K562 (cell line): ENCODE results near the gene IL20. TPM values are rescaled to one million over a fixed set of nuclear protein-coding genes. Genes with fewer than 3 reads are reported as not detected.

Source experiments
- ATAC-seq: fragments of 200-7000 bp; cut with Tn5 transposase; 3 replicates; pipeline ENCODE4 v1.9.1; 2020; ENCODE audit warnings: moderate library complexity
- BruUV-seq: library from RNA; stranded (reverse); fragments of 400-500 nt; replicated peaks from 2 replicates; lab custom pipeline; 2021; lab: Mats Ljungman, UMichigan
- CTCF ChIA-PET: fragments of 300-600 bp; formaldehyde crosslinking; extraction: SDS; loops from one replicate; lab custom pipeline; 2021; ENCODE audit warnings: low intra/inter-chr PET ratio; lab: Yijun Ruan, JAX
- POLR2A ChIA-PET: fragments of 300-600, 350-650 bp; sonication (Branson Sonifier 250); formaldehyde crosslinking; extraction: SDS; loops from one replicate; lab custom pipeline; 2021; ENCODE audit warnings: antibody characterized with exemption, inconsistent platforms; lab: Yijun Ruan, JAX
- DNase-seq, 4 experiments: peaks; one replicate each; pipeline versions ENCODE4 v3.0.0 to v3.0.0-alpha.2; 2011 to 2018; ENCODE audit warnings: low spot score in 3 of 4, mixed read lengths in 3 of 4; ENCODE audit errors: extremely low read depth in 1 of 4
- FAIRE-seq: peaks from 2 replicates; lab custom pipeline; 2011; peaks lifted over from hg19 to GRCh38; lab: Jason Lieb, UNC
- H2AFZ ChIP-seq: 2 replicates; pipeline ENCODE4 v1.6.0; 2011; ENCODE audit warnings: low read depth, low read length, control low read depth, inconsistent platforms
- H3K27ac ChIP-seq: fragments of 200-600 bp; 3 replicates; pipeline ENCODE4 v1.8.0; 2011; ENCODE audit warnings: low read depth, mild to moderate bottlenecking, control low read depth, inconsistent platforms, low read length, moderate library complexity, mixed read lengths; ENCODE audit errors: extremely low read depth
- H3K27me3 ChIP-seq, 2 experiments: fragments of 300-600 bp in 1 of 2; 2 replicates in 1 of 2; 3 replicates in 1 of 2; pipeline versions ENCODE4 v1.6.0 to v1.8.0; 2011; ENCODE audit warnings: inconsistent platforms in 2 of 2, low read length in 2 of 2, mild to moderate bottlenecking in 1 of 2, mixed read lengths in 1 of 2, moderate library complexity in 1 of 2; ENCODE audit not compliant: control insufficient read depth in 2 of 2, insufficient read depth in 2 of 2
- H3K36me3 ChIP-seq: fragments of 300-600 bp; 3 replicates; pipeline ENCODE4 v1.8.0; 2011; ENCODE audit warnings: mild to moderate bottlenecking, low read length, inconsistent platforms; ENCODE audit not compliant: control insufficient read depth, insufficient read depth
- H3K4me1 ChIP-seq, 2 experiments: fragments of 200-600 bp in 1 of 2; replicated peaks in 1 of 2; 2 replicates in 1 of 2; 3 replicates in 1 of 2; pipeline versions ENCODE4 v1.5.1 to v1.8.0; 2011; ENCODE audit warnings: inconsistent platforms in 2 of 2, low read length in 2 of 2, mild to moderate bottlenecking in 1 of 2, mixed read lengths in 1 of 2, moderate library complexity in 1 of 2; ENCODE audit not compliant: control insufficient read depth in 2 of 2, insufficient read depth in 2 of 2
- H3K4me2 ChIP-seq: 2 replicates; pipeline ENCODE4 v1.6.1; 2011; ENCODE audit warnings: low read length, control low read depth, inconsistent platforms, mixed read lengths; ENCODE audit not compliant: insufficient read depth
- H3K4me3 ChIP-seq: fragments of 200-600 bp; sonication (generic), shearing (Covaris generic); 2 replicates; pipeline ENCODE4 v1.5.1; 2016; ENCODE audit warnings: control low read depth, inconsistent platforms
- H3K79me2 ChIP-seq: fragments of 200-600 bp; 3 replicates; pipeline ENCODE4 v1.8.0; 2011; ENCODE audit warnings: low read length, inconsistent platforms; ENCODE audit not compliant: control insufficient read depth, insufficient read depth
- H3K9ac ChIP-seq, 2 experiments: 2 replicates each; pipeline versions ENCODE4 v1.6.0 to v1.6.1; 2011; ENCODE audit warnings: low read depth in 2 of 2, low read length in 2 of 2, control low read depth in 1 of 2, inconsistent platforms in 1 of 2, mild to moderate bottlenecking in 1 of 2, mixed read lengths in 1 of 2; ENCODE audit not compliant: insufficient read depth in 1 of 2
- H3K9me1 ChIP-seq: one replicate; pipeline ENCODE4 v1.6.0; 2011; ENCODE audit warnings: inconsistent platforms, mild to moderate bottlenecking, low read length, moderate library complexity; ENCODE audit not compliant: control insufficient read depth, insufficient read depth
- H3K9me3 ChIP-seq: replicated peaks from 2 replicates; pipeline ENCODE4 v1.5.1; 2011; ENCODE audit warnings: low read depth, low read length, inconsistent platforms; ENCODE audit not compliant: control insufficient read depth, insufficient read depth
- H4K20me1 ChIP-seq: replicated peaks from 2 replicates; pipeline ENCODE4 v1.6.1; 2011; ENCODE audit warnings: low read length, inconsistent platforms, mixed read lengths; ENCODE audit not compliant: control insufficient read depth, insufficient read depth
- GATAD2A ChIP-seq: fragments of 450-650 bp; IDR thresholded peaks from 2 replicates; pipeline ENCODE4 v1.6.1; 2017
- JUND ChIP-seq, 2 experiments: IDR thresholded peaks; 2 replicates in 1 of 2; 3 replicates in 1 of 2; pipeline ENCODE4 v1.6.1; 2011; ENCODE audit warnings: borderline replicate concordance in 2 of 2, low read depth in 2 of 2, low read length in 2 of 2, improper control_type of control experiment in 1 of 2, missing biosample characterization in 1 of 2, missing genetic modification characterization in 1 of 2, missing genetic modification reagents in 1 of 2
- MYBL2 ChIP-seq, 2 experiments: fragments of 450-650 bp in 1 of 2; sonication (generic) in 1 of 2; formaldehyde crosslinking in 1 of 2; IDR thresholded peaks; 2 replicates each; pipeline versions ENCODE4 v1.6.1 to v1.8.1; 2017 to 2022; ENCODE audit warnings: borderline replicate concordance in 1 of 2, inconsistent platforms in 1 of 2, low read depth in 1 of 2, mild to moderate bottlenecking in 1 of 2, missing genetic modification reagents in 1 of 2, moderate library complexity in 1 of 2
- NR3C1 ChIP-seq: sonication (generic); formaldehyde crosslinking; IDR thresholded peaks from 2 replicates; pipeline ENCODE4 v1.8.1; 2022; ENCODE audit warnings: missing genetic modification reagents
- PCBP2 ChIP-seq: fragments of 200-400 bp; formaldehyde crosslinking; IDR thresholded peaks from 2 replicates; pipeline ENCODE4 v1.6.1; 2018; ENCODE audit warnings: low read length, low read depth, mild to moderate bottlenecking, moderate library complexity; ENCODE audit not compliant: poor library complexity, severe bottlenecking
- SMARCE1 ChIP-seq: fragments of 450-650 bp; IDR thresholded peaks from 2 replicates; pipeline ENCODE4 v1.7.1; 2016; ENCODE audit warnings: mild to moderate bottlenecking
- SNIP1 ChIP-seq: fragments of 450-650 bp; IDR thresholded peaks from 2 replicates; pipeline ENCODE4 v1.7.1; 2017; ENCODE audit warnings: low read depth, mild to moderate bottlenecking
- ZNF551 ChIP-seq: fragments of 250-450 bp; sonication (Bioruptor Pico); IDR thresholded peaks from 2 replicates; pipeline ENCODE4 v1.5.0; 2021; ENCODE audit warnings: mild to moderate bottlenecking, moderate library complexity
- WGBS: fragments of 100-300 bp; shearing (Covaris generic); methylation state at CpG from one replicate; pipeline ENCODE4 v1.1.6; 2016; ENCODE audit warnings: low coverage, mixed read lengths; ENCODE audit not compliant: insufficient coverage; ENCODE audit errors: missing lambda C conversion rate; 5-methylcytosine and 5-hydroxymethylcytosine counted together
- in situ Hi-C: fragments of 300-500 bp; cut with MboI; formaldehyde crosslinking; loops from 4 replicates; pipeline ENCODE4 v1.15.0; 2018; ENCODE audit warnings: inconsistent platforms, mixed read lengths
- intact Hi-C: fragments of 100-400 bp; cut with micrococcal nuclease; formaldehyde crosslinking; loops from 2 replicates; pipeline ENCODE4 v1.14.2; 2022
- polyA plus RNA-seq, 8 experiments: library from polyadenylated mRNA; depleted of rRNA in 4 of 8; stranded (reverse) in 5 of 8; unstranded in 3 of 8; fragments of >200 nt; fragmentation: Nextera tagmentation in 2 of 8; fragmentation: Illumina TruSeq in 1 of 8; extraction: Ambion mirVana in 2 of 8; extraction: Trizol in 1 of 8; gene quantifications; 2 replicates each; pipeline versions ENCODE4 v1.2.1 to v1.2.3, GENCODE V29; 2011 to 2014; ENCODE audit warnings: inconsistent platforms in 1 of 8, missing spikeins in 1 of 8
- total RNA-seq, 7 experiments: library from RNA; depleted of rRNA in 6 of 7; stranded (reverse); fragments of >200 nt in 6 of 7; fragmentation: Illumina TruSeq in 2 of 7; extraction: Trizol in 2 of 7; gene quantifications; 2 replicates each; pipeline versions ENCODE4 v1.2.1 to v1.2.3, GENCODE V29; 2011 to 2021; ENCODE audit warnings: low replicate concordance in 1 of 7
- TF ChIP-seq, protein P1 (sequence below): fragments of 250-450 bp; sonication (Bioruptor Pico); IDR thresholded peaks from 2 replicates; pipeline ENCODE4 v1.5.1; 2021; ENCODE audit warnings: mild to moderate bottlenecking

The IL20 gene
- total and polyA plus RNA-seq, 9 of the 15 experiments (the other 6 are each of a cell fraction or from before 2014, with no cell fraction given) = not detected

DNA sequence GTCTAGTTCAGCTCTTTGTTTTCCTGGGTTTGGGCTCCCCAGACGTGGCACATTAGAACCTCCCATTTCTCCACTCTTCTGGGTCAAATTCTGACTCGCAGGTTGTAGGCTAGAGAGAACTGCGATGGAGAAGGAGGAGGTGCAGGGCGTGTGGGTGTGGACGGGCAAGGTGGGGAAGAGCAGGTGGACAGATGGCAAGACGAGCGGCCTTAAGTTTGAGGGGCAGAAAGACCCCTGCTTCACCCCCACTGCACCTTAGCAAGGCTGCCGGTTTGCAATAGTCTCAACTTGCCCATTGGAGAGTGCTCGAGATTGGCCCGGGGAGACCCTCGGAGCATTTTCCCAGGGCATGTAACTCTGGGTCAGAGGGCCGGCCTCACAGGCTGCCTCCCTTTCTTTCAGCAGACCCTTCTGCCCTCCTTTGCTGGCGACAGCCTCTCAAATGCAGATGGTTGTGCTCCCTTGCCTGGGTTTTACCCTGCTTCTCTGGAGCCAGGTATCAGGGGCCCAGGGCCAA lies 33.5 kb downstream of the IL20 start:
- WGBS = 1% methylated on average over 13 of the region's 13 CpGs
- H3K9me1 ChIP-seq = no peaks in the 10 kb centered on the region
- H3K9me3 ChIP-seq = no peaks in the 10 kb centered on the region
- no peak overlapping the region for H3K27ac ChIP-seq
- H3K36me3 ChIP-seq = no peaks in the 10 kb centered on the region
- TF ChIP-seq SMARCE1 = no peak
- TF ChIP-seq PCBP2 = no peak
- no peak for TF ChIP-seq GATAD2A
- TF ChIP-seq SNIP1 = no peak
- TF ChIP-seq ZNF551 (CRISPR knock-in tag) = no peak
- TF ChIP-seq MYBL2 (IDR thresholded peaks at IDR 0.05; ENCODE audit: low read depth) = no peak
- no peak for TF ChIP-seq MYBL2 (CRISPR knock-in tag; IDR thresholded peaks at IDR 0.05; ENCODE audit: borderline replicate concordance)
- TF ChIP-seq JUND (IDR thresholded peaks at IDR 0.05; ENCODE audit: borderline replicate concordance, low read depth, low read length) = no peak
- no peak for TF ChIP-seq JUND (tag; IDR thresholded peaks at IDR 0.05; ENCODE audit: borderline replicate concordance, low read depth, low read length)
- no peak for TF ChIP-seq NR3C1 (CRISPR knock-in tag)
- TF ChIP-seq, protein P1, sequence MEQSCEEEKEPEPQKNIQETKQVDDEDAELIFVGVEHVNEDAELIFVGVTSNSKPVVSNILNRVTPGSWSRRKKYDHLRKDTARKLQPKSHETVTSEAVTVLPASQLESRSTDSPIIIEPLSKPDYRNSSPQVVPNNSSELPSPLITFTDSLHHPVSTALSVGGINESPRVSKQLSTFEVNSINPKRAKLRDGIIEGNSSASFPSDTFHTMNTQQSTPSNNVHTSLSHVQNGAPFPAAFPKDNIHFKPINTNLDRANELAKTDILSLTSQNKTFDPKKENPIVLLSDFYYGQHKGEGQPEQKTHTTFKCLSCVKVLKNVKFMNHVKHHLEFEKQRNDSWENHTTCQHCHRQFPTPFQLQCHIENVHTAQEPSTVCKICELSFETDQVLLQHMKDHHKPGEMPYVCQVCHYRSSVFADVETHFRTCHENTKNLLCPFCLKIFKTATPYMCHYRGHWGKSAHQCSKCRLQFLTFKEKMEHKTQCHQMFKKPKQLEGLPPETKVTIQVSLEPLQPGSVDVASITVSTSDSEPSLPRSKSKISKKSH (CRISPR knock-in tag) = no peak
- TF ChIP-seq, all 486 proteins: peak for 0
- Histone ChIP-seq H3K9ac (no peak overlapping the region), H3K27me3 (peaks cover 36 to 70% of the 10 kb centered on the region in 2 experiments), H3K4me2 (no peak overlapping the region), H3K4me1 (no peaks in the 10 kb centered on the region; a peak in 1 of 5 replicates), H2AFZ (no peak overlapping the region), H4K20me1 (no peaks in the 10 kb centered on the region), H3K79me2 (no peaks in the 10 kb centered on the region), H3K4me3 (no peak overlapping the region)
- ChIA-PET CTCF (no interaction called here), POLR2A (interaction anchor here (0.8 kb wide), 1 partner anchor 164 kb away, joined by 4 read pairs; no protein-coding TSS in a partner anchor)
- DNase-seq (no peak), FAIRE-seq (no peak), ATAC-seq (no peak)
- BruUV-seq = no TSS peak
- intact Hi-C loops (no loop called here), in situ Hi-C loops (no loop called here)
